Neural cell (in vitro differentiated cells): ENCODE results near the gene UCN2. TPM values are rescaled to one million over a fixed set of nuclear protein-coding genes. Genes with fewer than 3 reads are reported as not detected.

Experiments used
- H2AFZ ChIP-seq: fragments of 200-600, 300-800 bp; sonication (generic), shearing (Covaris generic); 2 replicates; pipeline ENCODE4 v1.6.0; 2014; ENCODE audit warnings: low read depth, mild to moderate bottlenecking, antibody characterized with exemption, low read length, moderate library complexity
- H3F3A ChIP-seq: fragments of 200-600 bp; shearing (Covaris generic); 2 replicates; pipeline ENCODE4 v1.6.1; 2016; ENCODE audit warnings: mild to moderate bottlenecking, moderate library complexity, mixed read lengths, antibody characterized with exemption, low read length; ENCODE audit not compliant: insufficient read depth, poor library complexity, severe bottlenecking
- H3K27ac ChIP-seq: fragments of 200-600, 300-800 bp; sonication (generic), shearing (Covaris generic); 2 replicates; pipeline ENCODE4 v1.5.1; 2014; ENCODE audit warnings: mild to moderate bottlenecking, low read length, moderate library complexity
- H3K27me3 ChIP-seq: fragments of 300-800, 200-600 bp; sonication (generic), shearing (Covaris generic); 2 replicates; pipeline ENCODE4 v1.6.0; 2014; ENCODE audit warnings: mild to moderate bottlenecking, low read depth, low read length, moderate library complexity; ENCODE audit not compliant: insufficient read depth
- H3K36me3 ChIP-seq: fragments of 300-800, 200-600 bp; sonication (generic), shearing (Covaris generic); 2 replicates; pipeline ENCODE4 v1.5.1; 2014; ENCODE audit warnings: mild to moderate bottlenecking, antibody characterized with exemption, low read length, moderate library complexity; ENCODE audit not compliant: insufficient read depth
- H3K4me2 ChIP-seq: fragments of 300-800, 200-600 bp; sonication (generic), shearing (Covaris generic); 2 replicates; pipeline ENCODE4 v1.6.0; 2014; ENCODE audit warnings: mild to moderate bottlenecking, low read length
- H3K4me3 ChIP-seq: fragments of 300-800, 200-600 bp; sonication (generic), shearing (Covaris generic); 2 replicates; pipeline ENCODE4 v1.5.1; 2014; ENCODE audit warnings: mild to moderate bottlenecking, low read length, moderate library complexity
- H3K79me2 ChIP-seq: fragments of 200-600 bp; shearing (Covaris generic); replicated peaks from 2 replicates; pipeline ENCODE4 v1.6.0; 2014; ENCODE audit warnings: mild to moderate bottlenecking, low read length, moderate library complexity; ENCODE audit not compliant: insufficient read depth
- H3K9ac ChIP-seq: fragments of 300-800, 200-600 bp; sonication (generic), shearing (Covaris generic); 2 replicates; pipeline ENCODE4 v1.6.1; 2016; ENCODE audit warnings: mild to moderate bottlenecking, low read length, mixed read lengths
- H3K9me2 ChIP-seq: fragments of 200-600 bp; shearing (Covaris generic); 2 replicates; pipeline ENCODE4 v1.6.1; 2016; ENCODE audit warnings: mild to moderate bottlenecking, low read length, mixed read lengths; ENCODE audit not compliant: insufficient read depth
- H3K9me3 ChIP-seq: fragments of 200-600, 300-800 bp; sonication (generic), shearing (Covaris generic); 2 replicates; pipeline ENCODE4 v1.6.1; 2016; ENCODE audit warnings: mild to moderate bottlenecking, mixed run types, low read length, moderate library complexity, mixed read lengths
- H4K20me1 ChIP-seq: fragments of 200-600 bp; shearing (Covaris generic); 2 replicates; pipeline ENCODE4 v1.6.1; 2016; ENCODE audit warnings: mild to moderate bottlenecking, mixed run types; ENCODE audit not compliant: insufficient read depth
- EP300 ChIP-seq: fragments of 450-650 bp; conservative IDR thresholded peaks from 2 replicates; pipeline ENCODE4 v1.6.1; 2014; ENCODE audit warnings: antibody characterized with exemption, mild to moderate bottlenecking, moderate library complexity; ENCODE audit not compliant: poor library complexity, severe bottlenecking
- EZH2 ChIP-seq: fragments of 200-600, 300-800 bp; shearing (Covaris generic), sonication (generic); IDR thresholded peaks from 2 replicates; pipeline ENCODE4 v1.6.1; 2014; ENCODE audit warnings: antibody characterized with exemption, low read length, borderline replicate concordance, mild to moderate bottlenecking; ENCODE audit not compliant: insufficient read depth, poor library complexity, severe bottlenecking
- MXI1 ChIP-seq: fragments of 450-650 bp; conservative IDR thresholded peaks from 2 replicates; pipeline ENCODE4 v1.6.1; 2014; ENCODE audit warnings: antibody characterized with exemption, mild to moderate bottlenecking; ENCODE audit not compliant: poor library complexity, severe bottlenecking
- POLR2AphosphoS5 ChIP-seq: IDR thresholded peaks from 2 replicates; pipeline ENCODE4 v1.6.1; 2012
- RAD21 ChIP-seq: fragments of 450-650 bp; conservative IDR thresholded peaks from 2 replicates; pipeline ENCODE4 v1.6.1; 2014; ENCODE audit warnings: antibody characterized with exemption, mild to moderate bottlenecking, moderate library complexity
- SMC3 ChIP-seq: fragments of 450-650 bp; conservative IDR thresholded peaks from 2 replicates; pipeline ENCODE4 v1.6.1; 2014; ENCODE audit warnings: antibody characterized with exemption, mild to moderate bottlenecking, moderate library complexity; ENCODE audit not compliant: poor library complexity
- TAF1 ChIP-seq: IDR thresholded peaks from 2 replicates; pipeline ENCODE4 v1.6.1; 2012; ENCODE audit warnings: low read depth
- polyA plus RNA-seq: library from polyadenylated mRNA; depleted of rRNA; stranded (reverse); fragments of >200 nt; gene quantifications from 2 replicates; pipeline ENCODE4 v1.2.3, GENCODE V29; 2014
- TF ChIP-seq, protein P1 (sequence below): fragments of 450-650 bp; IDR thresholded peaks from 2 replicates; pipeline ENCODE4 v1.5.1; 2014; ENCODE audit warnings: antibody characterized with exemption, mild to moderate bottlenecking, moderate library complexity; ENCODE audit not compliant: poor library complexity, severe bottlenecking
- TF ChIP-seq, protein P2 (sequence below): IDR thresholded peaks from 2 replicates; pipeline ENCODE4 v1.6.1; 2012; ENCODE audit warnings: borderline replicate concordance

The UCN2 gene
- polyA plus RNA-seq, 1 donor from 2014 or later, result 0.68 TPM

DNA sequence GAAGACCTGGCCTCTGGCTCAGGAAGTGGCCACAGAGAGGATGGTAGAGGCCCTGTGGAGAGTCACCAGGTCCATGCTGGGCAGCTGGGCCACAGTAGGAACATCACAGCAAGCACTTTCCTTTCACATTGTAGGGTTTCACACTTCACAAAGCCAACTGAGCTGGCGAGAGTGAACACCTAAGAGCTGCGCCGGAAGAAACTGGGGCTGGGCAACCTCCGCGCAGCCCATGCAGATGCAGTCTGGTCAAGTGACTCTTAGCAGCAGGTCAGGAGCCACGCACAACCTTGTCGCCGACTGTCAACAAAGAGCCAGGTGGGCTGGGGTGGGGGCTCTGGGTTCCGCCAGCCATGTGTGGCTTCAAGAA lies 44.3 kb downstream of the UCN2 start:
- Histone ChIP-seq H3F3A (no peaks in the 10 kb centered on the region), H3K27ac (no peak overlapping the region), H3K9ac (no peak overlapping the region), H3K9me2 (no peaks in the 10 kb centered on the region), H3K4me3 (no peak overlapping the region), H3K27me3 (no peaks in the 10 kb centered on the region), H3K4me2 (no peak overlapping the region), H3K36me3 (no peaks in the 10 kb centered on the region), H2AFZ (no peak overlapping the region), H3K79me2 (no peaks in the 10 kb centered on the region), H3K9me3 (no peaks in the 10 kb centered on the region), H4K20me1 (no peaks in the 10 kb centered on the region)
- no peak for TF ChIP-seq MXI1
- no peak for TF ChIP-seq SMC3
- TF ChIP-seq POLR2AphosphoS5, result no peak
- TF ChIP-seq, protein P1, sequence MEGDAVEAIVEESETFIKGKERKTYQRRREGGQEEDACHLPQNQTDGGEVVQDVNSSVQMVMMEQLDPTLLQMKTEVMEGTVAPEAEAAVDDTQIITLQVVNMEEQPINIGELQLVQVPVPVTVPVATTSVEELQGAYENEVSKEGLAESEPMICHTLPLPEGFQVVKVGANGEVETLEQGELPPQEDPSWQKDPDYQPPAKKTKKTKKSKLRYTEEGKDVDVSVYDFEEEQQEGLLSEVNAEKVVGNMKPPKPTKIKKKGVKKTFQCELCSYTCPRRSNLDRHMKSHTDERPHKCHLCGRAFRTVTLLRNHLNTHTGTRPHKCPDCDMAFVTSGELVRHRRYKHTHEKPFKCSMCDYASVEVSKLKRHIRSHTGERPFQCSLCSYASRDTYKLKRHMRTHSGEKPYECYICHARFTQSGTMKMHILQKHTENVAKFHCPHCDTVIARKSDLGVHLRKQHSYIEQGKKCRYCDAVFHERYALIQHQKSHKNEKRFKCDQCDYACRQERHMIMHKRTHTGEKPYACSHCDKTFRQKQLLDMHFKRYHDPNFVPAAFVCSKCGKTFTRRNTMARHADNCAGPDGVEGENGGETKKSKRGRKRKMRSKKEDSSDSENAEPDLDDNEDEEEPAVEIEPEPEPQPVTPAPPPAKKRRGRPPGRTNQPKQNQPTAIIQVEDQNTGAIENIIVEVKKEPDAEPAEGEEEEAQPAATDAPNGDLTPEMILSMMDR, result no peak
- no peak for TF ChIP-seq RAD21
- TF ChIP-seq EP300, result no peak
- TF ChIP-seq EZH2, result no peak
- TF ChIP-seq TAF1, result no peak
- TF ChIP-seq, protein P2, sequence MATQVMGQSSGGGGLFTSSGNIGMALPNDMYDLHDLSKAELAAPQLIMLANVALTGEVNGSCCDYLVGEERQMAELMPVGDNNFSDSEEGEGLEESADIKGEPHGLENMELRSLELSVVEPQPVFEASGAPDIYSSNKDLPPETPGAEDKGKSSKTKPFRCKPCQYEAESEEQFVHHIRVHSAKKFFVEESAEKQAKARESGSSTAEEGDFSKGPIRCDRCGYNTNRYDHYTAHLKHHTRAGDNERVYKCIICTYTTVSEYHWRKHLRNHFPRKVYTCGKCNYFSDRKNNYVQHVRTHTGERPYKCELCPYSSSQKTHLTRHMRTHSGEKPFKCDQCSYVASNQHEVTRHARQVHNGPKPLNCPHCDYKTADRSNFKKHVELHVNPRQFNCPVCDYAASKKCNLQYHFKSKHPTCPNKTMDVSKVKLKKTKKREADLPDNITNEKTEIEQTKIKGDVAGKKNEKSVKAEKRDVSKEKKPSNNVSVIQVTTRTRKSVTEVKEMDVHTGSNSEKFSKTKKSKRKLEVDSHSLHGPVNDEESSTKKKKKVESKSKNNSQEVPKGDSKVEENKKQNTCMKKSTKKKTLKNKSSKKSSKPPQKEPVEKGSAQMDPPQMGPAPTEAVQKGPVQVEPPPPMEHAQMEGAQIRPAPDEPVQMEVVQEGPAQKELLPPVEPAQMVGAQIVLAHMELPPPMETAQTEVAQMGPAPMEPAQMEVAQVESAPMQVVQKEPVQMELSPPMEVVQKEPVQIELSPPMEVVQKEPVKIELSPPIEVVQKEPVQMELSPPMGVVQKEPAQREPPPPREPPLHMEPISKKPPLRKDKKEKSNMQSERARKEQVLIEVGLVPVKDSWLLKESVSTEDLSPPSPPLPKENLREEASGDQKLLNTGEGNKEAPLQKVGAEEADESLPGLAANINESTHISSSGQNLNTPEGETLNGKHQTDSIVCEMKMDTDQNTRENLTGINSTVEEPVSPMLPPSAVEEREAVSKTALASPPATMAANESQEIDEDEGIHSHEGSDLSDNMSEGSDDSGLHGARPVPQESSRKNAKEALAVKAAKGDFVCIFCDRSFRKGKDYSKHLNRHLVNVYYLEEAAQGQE, result no peak

DNA sequence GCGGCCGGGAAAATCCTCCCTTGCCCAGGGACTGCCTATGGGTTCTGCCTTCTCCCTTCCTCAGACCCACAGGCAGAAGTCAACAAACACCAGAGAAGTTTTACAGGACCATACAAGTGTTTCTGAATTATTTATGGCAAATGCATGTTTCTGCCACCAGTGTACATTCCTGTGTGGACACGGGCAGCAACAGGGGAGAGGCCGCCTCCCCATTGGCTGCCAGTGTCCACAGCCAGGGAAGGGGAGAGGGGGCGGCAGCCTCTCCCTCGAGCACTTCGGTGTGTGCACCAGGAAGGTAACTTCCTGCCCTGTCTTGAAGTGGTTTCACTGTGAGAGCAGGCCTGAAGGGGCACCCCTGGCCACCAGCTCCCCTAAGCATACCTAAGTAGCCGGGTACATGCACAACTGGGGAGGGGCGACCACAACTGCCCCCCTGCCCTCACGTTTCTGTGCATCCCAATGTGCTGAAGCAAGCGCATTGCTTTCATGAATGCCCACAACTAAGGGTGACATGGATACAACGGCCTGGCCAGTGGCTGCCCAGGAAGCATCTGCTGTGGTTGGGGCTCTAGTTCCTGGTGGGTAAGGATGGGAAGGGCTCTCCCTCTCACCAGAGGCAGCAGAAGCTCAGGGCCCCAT lies 44.8 kb downstream of the UCN2 start:
- no peak overlapping the region for H3K4me3 ChIP-seq
- no peaks in the 10 kb centered on the region for H4K20me1 ChIP-seq
- no peak overlapping the region for H3K27ac ChIP-seq
- no peak overlapping the region for H3K4me2 ChIP-seq
- no peaks in the 10 kb centered on the region for H3F3A ChIP-seq
- no peaks in the 10 kb centered on the region for H3K36me3 ChIP-seq
- H3K9me2 ChIP-seq, result no peaks in the 10 kb centered on the region
- H3K79me2 ChIP-seq, result no peaks in the 10 kb centered on the region
- no peaks in the 10 kb centered on the region for H3K27me3 ChIP-seq
- H3K9ac ChIP-seq, result no peak overlapping the region
- no peaks in the 10 kb centered on the region for H3K9me3 ChIP-seq
- TF ChIP-seq, protein P2, result no peak
- TF ChIP-seq TAF1 (no peak), POLR2AphosphoS5 (no peak), EP300 (no peak), SMC3 (no peak)
- TF ChIP-seq, protein P1, result no peak
- no peak overlapping the region for H2AFZ ChIP-seq
